ENCODE data around the gene ANO10. TPM values are rescaled to one million over a fixed set of nuclear protein-coding genes. Genes with fewer than 3 reads are reported as not detected.
A peak's percentile ranks its signal among the peaks of the same experiment; 100 is the strongest.

Gene ANO10
- polyA plus RNA-seq, 1 donor, result 21.5 TPM

DNA sequence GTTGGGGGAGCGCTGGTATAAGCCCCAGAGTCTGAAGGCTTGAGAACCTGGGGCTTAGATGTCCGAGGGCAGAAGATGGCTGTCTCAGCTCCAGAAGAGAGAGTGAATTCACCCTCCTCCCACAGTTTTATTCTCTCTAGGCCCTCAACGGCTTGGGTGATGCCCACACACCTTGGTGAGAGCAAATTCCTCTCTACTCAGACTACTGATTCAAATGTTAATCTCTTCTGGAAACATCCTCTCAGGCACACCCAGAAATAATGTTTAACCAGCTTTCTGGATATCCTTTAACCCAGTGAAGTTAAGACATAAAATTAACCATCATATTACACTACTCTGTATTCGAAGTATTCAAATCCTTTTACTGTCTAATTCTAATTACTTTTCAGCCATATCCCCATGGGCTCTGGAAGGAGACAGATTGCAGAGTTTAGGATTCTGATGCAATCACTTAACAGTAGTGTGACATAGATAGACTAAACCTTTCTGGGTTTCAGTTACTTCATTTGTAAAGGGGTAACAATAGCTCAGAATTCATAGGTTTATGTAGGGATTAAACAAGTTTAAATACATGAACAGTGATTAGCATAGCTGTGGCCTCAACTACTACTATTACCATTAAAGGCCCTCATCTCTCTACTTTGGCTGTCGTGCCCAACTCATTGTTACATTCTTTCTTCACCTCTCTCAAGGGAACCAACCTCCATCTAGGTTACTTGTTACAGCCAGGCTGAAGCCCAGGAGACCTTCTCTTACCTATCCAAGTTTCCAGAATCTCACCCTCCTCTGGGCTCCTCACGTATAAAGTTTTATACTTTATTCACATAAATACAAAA is 25.7 kb upstream of the ANO10 start:
- peak overlapping the region; percentile 32 for H3K27ac ChIP-seq (ENCODE audit: low read length)

DNA sequence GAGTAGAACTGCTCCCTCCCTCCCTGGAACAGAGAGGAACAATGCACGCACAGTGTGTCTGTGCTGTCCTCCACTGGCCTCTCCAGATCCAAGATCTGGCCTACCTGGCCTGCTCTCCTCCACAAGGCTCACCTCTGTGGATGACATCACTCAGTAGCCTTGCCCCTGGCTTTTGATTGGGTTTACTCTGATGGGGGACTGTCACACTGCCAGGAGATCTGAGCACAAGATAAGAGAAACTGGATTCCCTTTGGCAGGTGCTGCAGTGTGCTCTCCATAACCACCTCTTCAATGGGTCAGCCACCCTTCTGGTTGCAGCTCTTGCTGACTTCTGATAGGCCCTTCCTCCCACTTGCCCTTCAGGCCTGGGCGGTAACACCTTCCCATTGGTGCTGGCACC is 22.6 kb upstream of the ANO10 start:
- H3K9me3 ChIP-seq (ENCODE audit: control insufficient read depth, low read depth, low read length), result no peaks in the 10 kb centered on the region
- no peak overlapping the region for H3K27ac ChIP-seq (ENCODE audit: low read length)
- no peak overlapping the region for H3K4me3 ChIP-seq (ENCODE audit: low read length)
- no CpG with 5 or more reads among the region's 2 CpGs for WGBS (ENCODE audit: insufficient coverage, low lambda C conversion rate)
- no peak for DNase-seq
- no peaks in the 10 kb centered on the region for H3K36me3 ChIP-seq (ENCODE audit: control insufficient read depth, insufficient read depth, low read length)
- peaks cover 7% of the 10 kb centered on the region for H3K4me1 ChIP-seq (ENCODE audit: control insufficient read depth, insufficient read depth, low read length)
- H3K27me3 ChIP-seq (ENCODE audit: control insufficient read depth, insufficient read depth, low read length), result no peaks in the 10 kb centered on the region

More for the DNA sequence above, 25.7 kb upstream of the ANO10 start:
- peak; percentile 31 to 66 for DNase-seq
- Histone ChIP-seq H3K36me3 (ENCODE audit: control insufficient read depth, insufficient read depth, low read length) (no peaks in the 10 kb centered on the region), H3K4me3 (ENCODE audit: low read length) (no peak overlapping the region), H3K4me1 (ENCODE audit: control insufficient read depth, insufficient read depth, low read length) (peaks cover 7% of the 10 kb centered on the region), H3K27me3 (ENCODE audit: control insufficient read depth, insufficient read depth, low read length) (no peaks in the 10 kb centered on the region), H3K9me3 (ENCODE audit: control insufficient read depth, low read depth, low read length) (no peaks in the 10 kb centered on the region)
- 100% methylated on average over 1 of the region's 6 CpGs for WGBS (ENCODE audit: insufficient coverage, low lambda C conversion rate)

DNA sequence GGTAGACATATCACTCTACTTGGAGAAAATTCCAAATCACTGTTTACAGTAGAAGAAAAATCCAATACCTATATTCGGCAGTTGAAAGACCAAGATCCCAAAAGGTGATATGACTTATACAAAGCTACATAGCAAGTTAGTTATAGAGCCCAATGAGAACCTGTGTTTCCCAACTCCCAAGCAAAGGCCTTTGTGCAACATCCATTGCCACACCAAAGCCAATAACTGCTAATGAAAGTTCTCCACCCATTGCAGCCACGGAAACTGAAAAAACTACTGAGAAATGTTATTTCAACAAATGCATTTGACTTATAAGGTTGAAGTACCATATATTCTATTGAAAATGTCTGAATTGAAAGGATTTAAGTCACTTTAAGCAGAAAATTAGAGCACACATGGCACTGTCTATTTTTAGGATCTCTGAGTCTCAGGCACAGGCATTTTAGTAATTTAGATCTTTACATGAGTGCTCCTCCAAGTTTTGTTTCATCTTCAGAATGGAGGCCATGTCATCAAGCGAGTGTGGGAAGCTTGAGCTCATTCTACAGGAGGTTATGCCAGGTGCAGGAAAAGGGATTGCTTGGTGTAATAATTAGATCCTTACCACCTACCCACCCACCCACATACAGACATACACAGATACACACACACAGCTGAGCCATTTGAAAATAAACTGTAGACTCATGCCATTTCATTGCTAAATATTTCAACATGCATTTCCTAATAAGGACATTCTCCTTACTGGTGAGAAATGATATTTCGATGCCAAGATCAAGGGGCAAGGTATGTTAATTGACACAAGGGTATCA is 19.7 kb upstream of the ANO10 start:
- H3K27ac ChIP-seq (ENCODE audit: low read length), result no peak overlapping the region
- WGBS (ENCODE audit: insufficient coverage, low lambda C conversion rate), result 90% methylated on average over 2 of the region's 4 CpGs
- H3K27me3 ChIP-seq (ENCODE audit: control insufficient read depth, insufficient read depth, low read length), result no peaks in the 10 kb centered on the region
- no peak for DNase-seq
- no peaks in the 10 kb centered on the region for H3K4me1 ChIP-seq (ENCODE audit: control insufficient read depth, insufficient read depth, low read length)
- H3K36me3 ChIP-seq (ENCODE audit: control insufficient read depth, insufficient read depth, low read length), result no peaks in the 10 kb centered on the region
- no peaks in the 10 kb centered on the region for H3K9me3 ChIP-seq (ENCODE audit: control insufficient read depth, low read depth, low read length)
- H3K4me3 ChIP-seq (ENCODE audit: low read length), result no peak overlapping the region

DNA sequence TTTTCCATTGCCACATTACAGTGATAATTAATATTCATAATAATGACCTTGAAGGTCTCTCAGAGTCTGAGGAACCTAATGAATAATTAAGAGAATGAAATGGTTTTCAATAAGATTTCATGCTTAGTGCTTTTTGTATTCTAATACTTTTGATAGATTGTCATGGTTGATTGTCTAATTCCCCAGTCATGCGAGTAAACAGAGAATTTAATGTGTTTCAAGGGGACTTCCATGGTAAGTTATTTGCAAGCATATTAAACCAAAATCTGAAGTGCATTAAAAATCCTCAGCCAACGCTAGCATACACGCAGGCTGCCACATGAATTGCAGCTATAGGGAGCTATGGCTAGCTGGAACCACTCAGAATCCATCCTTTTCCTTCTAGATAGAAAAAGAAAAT is 18.9 kb upstream of the ANO10 start:
- WGBS (ENCODE audit: insufficient coverage, low lambda C conversion rate), result no CpG with 5 or more reads among the region's 3 CpGs
- Histone ChIP-seq H3K4me1 (ENCODE audit: control insufficient read depth, insufficient read depth, low read length) (no peaks in the 10 kb centered on the region), H3K36me3 (ENCODE audit: control insufficient read depth, insufficient read depth, low read length) (no peaks in the 10 kb centered on the region), H3K27me3 (ENCODE audit: control insufficient read depth, insufficient read depth, low read length) (no peaks in the 10 kb centered on the region), H3K9me3 (ENCODE audit: control insufficient read depth, low read depth, low read length) (no peaks in the 10 kb centered on the region), H3K4me3 (ENCODE audit: low read length) (no peak overlapping the region), H3K27ac (ENCODE audit: low read length) (no peak overlapping the region)
- no peak for DNase-seq

DNA sequence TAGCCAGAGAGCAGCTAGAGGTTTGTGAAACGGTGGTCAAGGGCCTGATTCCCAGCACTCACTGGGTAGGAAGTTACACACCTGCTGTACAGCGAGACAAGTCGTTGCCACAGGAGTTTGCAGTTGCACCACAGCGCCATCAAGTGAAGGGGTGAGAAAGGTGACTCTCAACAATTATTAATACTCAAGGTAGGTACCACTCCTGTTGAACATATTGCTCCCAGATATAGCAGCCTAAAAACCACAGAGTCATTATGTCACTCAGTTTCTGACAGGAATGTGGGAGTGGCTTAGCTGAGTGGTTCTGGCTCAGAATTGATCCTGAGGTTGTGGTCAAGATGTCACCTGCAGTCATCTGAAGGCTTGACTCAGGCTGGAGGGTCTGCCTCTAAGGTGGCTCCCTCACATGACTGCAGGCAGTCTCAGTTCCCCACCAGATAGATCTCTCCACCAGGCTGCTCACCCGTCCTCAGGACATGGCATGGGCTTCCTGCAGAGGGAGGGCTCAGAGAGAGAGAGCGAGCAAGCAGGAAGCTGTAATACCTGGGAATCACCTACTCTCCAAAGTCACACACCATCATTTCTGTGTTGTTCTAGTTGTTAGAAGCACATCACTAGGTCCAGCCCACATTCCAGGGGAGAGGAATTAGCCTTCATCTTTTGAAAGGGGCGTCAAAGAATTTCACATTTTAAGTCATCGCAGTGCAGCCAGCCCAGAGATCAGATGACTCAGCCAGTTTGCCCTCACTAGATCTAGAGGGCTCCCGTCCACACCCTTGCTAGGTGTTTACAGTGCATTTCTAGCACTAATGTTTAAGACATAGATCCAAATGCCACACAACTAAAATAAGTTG is 17.0 kb upstream of the ANO10 start:
- Histone ChIP-seq H3K9me3 (ENCODE audit: control insufficient read depth, low read depth, low read length) (no peaks in the 10 kb centered on the region), H3K36me3 (ENCODE audit: control insufficient read depth, insufficient read depth, low read length) (no peaks in the 10 kb centered on the region), H3K27ac (ENCODE audit: low read length) (no peak overlapping the region), H3K27me3 (ENCODE audit: control insufficient read depth, insufficient read depth, low read length) (no peaks in the 10 kb centered on the region), H3K4me3 (ENCODE audit: low read length) (no peak overlapping the region), H3K4me1 (ENCODE audit: control insufficient read depth, insufficient read depth, low read length) (no peaks in the 10 kb centered on the region)
- DNase-seq, result no peak
- 60% methylated on average over 1 of the region's 9 CpGs for WGBS (ENCODE audit: insufficient coverage, low lambda C conversion rate)

DNA sequence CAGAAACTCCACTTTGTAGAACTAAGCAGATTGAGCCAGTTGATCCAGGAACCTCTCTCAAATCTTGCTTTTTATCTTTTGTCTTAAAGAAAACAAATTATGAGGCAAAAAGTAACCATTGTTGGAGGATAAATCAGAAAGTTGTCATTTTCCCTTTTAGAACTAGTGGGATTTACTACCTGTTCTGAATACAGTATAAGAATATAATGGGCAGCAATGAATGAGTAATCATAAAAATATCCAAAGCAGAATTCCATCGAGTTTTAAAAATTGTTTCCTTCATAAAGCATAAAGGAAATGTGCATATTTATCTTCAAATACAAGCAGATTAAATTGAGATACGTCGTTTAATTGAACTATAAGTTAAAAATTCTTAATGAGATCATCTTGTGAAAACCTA is 15.9 kb upstream of the ANO10 start:
- no peaks in the 10 kb centered on the region for H3K4me1 ChIP-seq (ENCODE audit: control insufficient read depth, insufficient read depth, low read length)
- no peak overlapping the region for H3K27ac ChIP-seq (ENCODE audit: low read length)
- H3K27me3 ChIP-seq (ENCODE audit: control insufficient read depth, insufficient read depth, low read length), result no peaks in the 10 kb centered on the region
- no peaks in the 10 kb centered on the region for H3K9me3 ChIP-seq (ENCODE audit: control insufficient read depth, low read depth, low read length)
- no peak overlapping the region for H3K4me3 ChIP-seq (ENCODE audit: low read length)
- DNase-seq, result no peak
- no peaks in the 10 kb centered on the region for H3K36me3 ChIP-seq (ENCODE audit: control insufficient read depth, insufficient read depth, low read length)
- 88% methylated on average over 3 of the region's 3 CpGs for WGBS (ENCODE audit: insufficient coverage, low lambda C conversion rate)

DNA sequence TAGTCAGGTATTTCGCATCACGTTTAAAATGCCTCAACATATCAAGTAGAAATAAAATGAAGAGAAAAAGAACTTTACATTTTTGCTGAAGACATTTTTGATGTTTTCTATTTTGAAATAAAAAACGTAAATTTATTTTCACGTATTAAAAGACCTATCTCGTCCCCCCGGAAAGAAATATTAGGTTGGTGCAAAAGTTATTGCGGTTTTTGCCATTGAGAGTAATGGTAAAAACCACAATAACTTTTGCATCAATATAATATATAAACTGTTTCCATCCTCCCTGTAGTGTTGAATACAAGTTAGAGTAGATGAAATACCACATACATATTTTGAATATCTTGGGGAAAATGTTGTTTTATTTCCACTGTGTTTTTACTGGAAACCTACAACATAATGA is 11.2 kb upstream of the ANO10 start:
- H3K27ac ChIP-seq (ENCODE audit: low read length), result no peak overlapping the region
- 75% methylated on average over 7 of the region's 7 CpGs for WGBS (ENCODE audit: insufficient coverage, low lambda C conversion rate)
- no peak for DNase-seq

DNA sequence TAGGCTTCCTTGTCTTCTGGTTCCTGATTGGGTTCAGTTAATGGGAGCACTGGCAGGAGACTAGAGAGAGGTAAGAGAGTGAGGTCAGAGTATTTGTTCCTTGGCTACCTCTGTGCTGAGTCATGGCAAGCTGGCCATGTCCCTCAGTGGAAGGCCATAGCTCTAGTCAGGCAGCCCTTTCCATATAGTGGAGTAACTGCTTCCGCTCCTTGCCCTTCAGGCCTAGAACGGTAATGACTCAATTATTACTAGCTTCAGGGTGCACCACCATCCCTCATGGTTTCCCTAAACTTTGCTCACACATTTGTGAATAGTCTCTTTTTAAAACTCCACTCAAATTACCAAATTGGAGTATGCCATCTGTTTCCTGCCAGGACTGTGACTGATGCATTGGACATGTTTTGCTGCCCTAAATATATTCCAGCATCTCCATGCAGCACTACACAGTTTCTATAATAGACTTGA is 10.5 kb upstream of the ANO10 start:
- no peaks in the 10 kb centered on the region for H3K36me3 ChIP-seq (ENCODE audit: control insufficient read depth, insufficient read depth, low read length)
- DNase-seq, result no peak
- no peaks in the 10 kb centered on the region for H3K4me1 ChIP-seq (ENCODE audit: control insufficient read depth, insufficient read depth, low read length)
- H3K4me3 ChIP-seq (ENCODE audit: low read length), result no peak overlapping the region
- H3K27ac ChIP-seq (ENCODE audit: low read length), result no peak overlapping the region
- no peaks in the 10 kb centered on the region for H3K9me3 ChIP-seq (ENCODE audit: control insufficient read depth, low read depth, low read length)
- WGBS (ENCODE audit: insufficient coverage, low lambda C conversion rate), result no CpG with 5 or more reads among the region's 2 CpGs
- no peaks in the 10 kb centered on the region for H3K27me3 ChIP-seq (ENCODE audit: control insufficient read depth, insufficient read depth, low read length)

More for the DNA sequence above, 11.2 kb upstream of the ANO10 start:
- Histone ChIP-seq H3K4me3 (ENCODE audit: low read length) (no peak overlapping the region), H3K4me1 (ENCODE audit: control insufficient read depth, insufficient read depth, low read length) (no peaks in the 10 kb centered on the region), H3K36me3 (ENCODE audit: control insufficient read depth, insufficient read depth, low read length) (no peaks in the 10 kb centered on the region), H3K27me3 (ENCODE audit: control insufficient read depth, insufficient read depth, low read length) (no peaks in the 10 kb centered on the region), H3K9me3 (ENCODE audit: control insufficient read depth, low read depth, low read length) (no peaks in the 10 kb centered on the region)

DNA sequence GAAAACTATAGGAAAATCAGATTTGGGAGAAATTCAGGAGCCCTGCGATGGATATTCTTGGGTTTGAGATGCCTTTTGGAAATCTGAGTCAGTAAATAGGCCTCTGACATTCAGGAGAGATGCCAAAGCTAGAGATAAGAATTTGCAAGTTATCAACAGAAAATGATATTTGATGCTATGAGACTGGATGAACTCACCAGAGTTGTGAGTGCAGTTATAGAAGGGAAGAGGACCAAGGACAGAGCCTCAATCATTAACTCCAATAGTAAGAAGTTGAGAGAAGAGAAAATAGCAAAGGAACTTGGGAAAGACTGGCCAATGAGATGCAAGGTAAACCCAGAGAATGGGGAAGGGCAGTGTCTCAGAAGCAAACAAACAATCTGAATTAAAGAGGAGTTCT is 7.9 kb upstream of the ANO10 start:
- no peak for DNase-seq
- H3K4me1 ChIP-seq (ENCODE audit: control insufficient read depth, insufficient read depth, low read length), result no peaks in the 10 kb centered on the region
- no CpG with 5 or more reads among the region's 1 CpG for WGBS (ENCODE audit: insufficient coverage, low lambda C conversion rate)
- no peaks in the 10 kb centered on the region for H3K36me3 ChIP-seq (ENCODE audit: control insufficient read depth, insufficient read depth, low read length)
- H3K4me3 ChIP-seq (ENCODE audit: low read length), result no peak overlapping the region
- H3K9me3 ChIP-seq (ENCODE audit: control insufficient read depth, low read depth, low read length), result no peaks in the 10 kb centered on the region
- no peaks in the 10 kb centered on the region for H3K27me3 ChIP-seq (ENCODE audit: control insufficient read depth, insufficient read depth, low read length)
- H3K27ac ChIP-seq (ENCODE audit: low read length), result no peak overlapping the region

DNA sequence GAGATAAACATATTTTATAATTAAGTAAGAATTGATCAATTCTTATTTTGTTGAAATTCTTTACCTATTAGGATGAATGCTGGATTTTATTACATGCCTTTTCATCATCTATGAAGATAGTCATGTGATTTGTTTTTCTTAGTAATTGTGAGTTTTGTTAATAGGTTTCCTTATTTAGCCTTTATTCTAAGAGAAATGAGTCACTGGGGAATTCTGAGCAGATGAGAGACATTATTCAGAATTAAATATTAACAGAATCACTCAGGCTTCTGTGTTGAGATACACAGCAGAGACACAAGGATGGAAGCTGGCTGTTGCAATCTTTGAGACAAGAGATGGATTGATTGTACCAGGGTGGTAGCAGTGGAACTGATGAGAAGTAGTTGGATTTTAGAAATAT is 7.4 kb upstream of the ANO10 start:
- no peaks in the 10 kb centered on the region for H3K27me3 ChIP-seq (ENCODE audit: control insufficient read depth, insufficient read depth, low read length)
- no peak for DNase-seq
- no peaks in the 10 kb centered on the region for H3K36me3 ChIP-seq (ENCODE audit: control insufficient read depth, insufficient read depth, low read length)
- no peaks in the 10 kb centered on the region for H3K9me3 ChIP-seq (ENCODE audit: control insufficient read depth, low read depth, low read length)
- H3K4me3 ChIP-seq (ENCODE audit: low read length), result no peak overlapping the region
- H3K4me1 ChIP-seq (ENCODE audit: control insufficient read depth, insufficient read depth, low read length), result no peaks in the 10 kb centered on the region
- H3K27ac ChIP-seq (ENCODE audit: low read length), result no peak overlapping the region

All from large intestine (tissue), 3 donors.